ENCODE data around the gene ZNF219. TPM values are rescaled to one million over a fixed set of nuclear protein-coding genes. Genes with fewer than 3 reads are reported as not detected.

Gene ZNF219
- polyA plus RNA-seq, 3 donors = 0.49 to 7.2 (median 0.68) TPM

- Histone ChIP-seq H3K9me3 (replicated peaks in 1 of 2; ENCODE audit: control insufficient read depth in 1 of 2, insufficient read depth in 1 of 2, low read length in 2 of 2) (no peaks in the 10 kb centered on the region), H3K9ac (ENCODE audit: insufficient read depth, low read length, poor library complexity, severe bottlenecking) (no peak overlapping the region), H2AFZ (ENCODE audit: insufficient read depth, low read depth, low read length, poor library complexity, severe bottlenecking) (no peak overlapping the region), H3K27ac (ENCODE audit: low read depth in 1 of 2, low read length in 2 of 2) (no peak overlapping the region), H3K4me1 (ENCODE audit: control insufficient read depth in 1 of 2, insufficient read depth in 2 of 2, low read length in 2 of 2) (peaks cover 0 to 6% of the 10 kb centered on the region in 2 donors), H3K36me3 (replicated peaks in 1 of 2; ENCODE audit: control insufficient read depth in 1 of 2, insufficient read depth in 2 of 2, low read length in 2 of 2) (no peaks in the 10 kb centered on the region), H3K27me3 (ENCODE audit: control insufficient read depth in 2 of 2, insufficient read depth in 2 of 2, low read length in 2 of 2) (peaks cover 0 to 6% of the 10 kb centered on the region in 2 donors), H3K4me2 (replicated peaks; ENCODE audit: extremely low read depth, low read length, poor library complexity, severe bottlenecking) (no peak overlapping the region), H4K20me1 (ENCODE audit: insufficient read depth, low read length) (no peaks in the 10 kb centered on the region), H3K4me3 (replicated peaks in 1 of 3; ENCODE audit: low read depth in 2 of 3, low read length in 3 of 3) (no peak overlapping the region), H3K79me2 (ENCODE audit: insufficient read depth, low read length) (no peaks in the 10 kb centered on the region)
- H3K4me1 Mint-ChIP-seq = peaks cover 1% of the 10 kb centered on the region
- no CpG with 5 or more reads among the region's 5 CpGs for WGBS (ENCODE audit: insufficient coverage)
- H3K36me3 Mint-ChIP-seq = no peaks in the 10 kb centered on the region
- H3K27ac Mint-ChIP-seq = no peak overlapping the region
- H3K4me3 Mint-ChIP-seq = no peak overlapping the region
- TF ChIP-seq CTCF (IDR thresholded peaks at IDR 0.05) = no peak
- no peak for DNase-seq
- H3K9me3 Mint-ChIP-seq = no peaks in the 10 kb centered on the region
- intact Hi-C loops (cut with micrococcal nuclease) = loop anchor here in 1 of 2 donors (5.0 kb wide), 1 partner anchor 38 kb away; no protein-coding TSS in a partner anchor
- H3K27me3 Mint-ChIP-seq (ENCODE audit: low read depth in 3 of 3) = peaks cover 2 to 9% (median 5%) of the 10 kb centered on the region in 3 donors
Measured at GRCh38 chr14:21055432-21056117, 42.9 kb downstream of the ZNF219 start.

- Mint-ChIP-seq H3K36me3 (no peaks in the 10 kb centered on the region), H3K4me3 (no peak overlapping the region), H3K9me3 (no peaks in the 10 kb centered on the region), H3K27ac (no peak overlapping the region), H3K4me1 (peaks cover 3% of the 10 kb centered on the region), H3K27me3 (ENCODE audit: low read depth in 3 of 3) (peaks cover 2 to 6% (median 5%) of the 10 kb centered on the region in 3 donors)
- Histone ChIP-seq H3K79me2 (ENCODE audit: insufficient read depth, low read length) (no peaks in the 10 kb centered on the region), H3K4me3 (replicated peaks in 1 of 3; ENCODE audit: low read depth in 2 of 3, low read length in 3 of 3) (no peak overlapping the region), H3K9me3 (replicated peaks in 1 of 2; ENCODE audit: control insufficient read depth in 1 of 2, insufficient read depth in 1 of 2, low read length in 2 of 2) (no peaks in the 10 kb centered on the region), H3K4me2 (replicated peaks; ENCODE audit: extremely low read depth, low read length, poor library complexity, severe bottlenecking) (no peak overlapping the region), H3K36me3 (replicated peaks in 1 of 2; ENCODE audit: control insufficient read depth in 1 of 2, insufficient read depth in 2 of 2, low read length in 2 of 2) (no peaks in the 10 kb centered on the region), H3K27ac (ENCODE audit: low read depth in 1 of 2, low read length in 2 of 2) (no peak overlapping the region), H4K20me1 (ENCODE audit: insufficient read depth, low read length) (no peaks in the 10 kb centered on the region), H2AFZ (ENCODE audit: insufficient read depth, low read depth, low read length, poor library complexity, severe bottlenecking) (no peak overlapping the region), H3K27me3 (ENCODE audit: control insufficient read depth in 2 of 2, insufficient read depth in 2 of 2, low read length in 2 of 2) (peaks cover 0 to 6% of the 10 kb centered on the region in 2 donors), H3K4me1 (ENCODE audit: control insufficient read depth in 1 of 2, insufficient read depth in 2 of 2, low read length in 2 of 2) (peaks cover 0 to 9% of the 10 kb centered on the region in 2 donors), H3K9ac (ENCODE audit: insufficient read depth, low read length, poor library complexity, severe bottlenecking) (no peak overlapping the region)
- no CpG with 5 or more reads among the region's 4 CpGs for WGBS (ENCODE audit: insufficient coverage)
- intact Hi-C loops (cut with micrococcal nuclease) = loop anchor here in 1 of 2 donors (5.0 kb wide), 1 partner anchor 37 kb away; no protein-coding TSS in a partner anchor
- no peak for DNase-seq
- TF ChIP-seq CTCF (IDR thresholded peaks at IDR 0.05) = no peak
Measured at GRCh38 chr14:21054768-21055145, 43.7 kb downstream of the ZNF219 start.
